ENCODE results near the gene LRRC47.

LRRC47 gene

DNA sequence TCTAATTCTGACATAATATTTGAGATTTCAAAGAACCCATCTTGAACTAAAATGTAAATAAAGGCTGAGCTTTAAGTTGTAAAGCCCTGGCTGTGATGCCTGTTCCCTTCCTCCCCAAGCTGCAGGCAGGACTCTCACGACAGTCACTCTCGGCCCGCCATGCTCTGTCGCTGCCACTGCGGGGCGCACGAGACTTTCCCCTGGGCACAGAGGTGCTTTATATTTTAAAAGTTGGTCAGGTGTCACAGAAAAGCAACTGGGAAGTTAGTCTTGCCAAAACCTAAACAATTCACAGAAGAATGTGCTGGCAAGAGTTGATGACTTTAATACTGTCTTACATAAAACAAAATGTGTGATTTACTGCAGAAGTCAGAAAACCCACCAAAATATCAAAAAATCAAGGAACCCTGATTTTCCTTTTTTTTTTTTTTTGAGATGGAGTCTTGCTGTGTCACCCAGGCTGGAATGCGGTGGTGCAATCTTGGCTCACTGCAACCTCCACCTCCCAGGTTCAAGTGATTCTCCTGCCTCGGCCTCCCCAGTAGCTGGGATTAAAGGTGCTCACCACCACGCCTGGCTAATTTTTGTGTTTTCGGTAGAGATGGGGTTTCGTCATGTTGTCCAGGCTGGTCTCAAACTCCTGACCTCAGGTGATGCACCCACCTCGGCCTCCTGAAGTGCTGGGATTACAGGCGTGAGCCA lies 10.7 kb downstream of the LRRC47 start:
- DNase-seq: peak; percentile 16

DNA sequence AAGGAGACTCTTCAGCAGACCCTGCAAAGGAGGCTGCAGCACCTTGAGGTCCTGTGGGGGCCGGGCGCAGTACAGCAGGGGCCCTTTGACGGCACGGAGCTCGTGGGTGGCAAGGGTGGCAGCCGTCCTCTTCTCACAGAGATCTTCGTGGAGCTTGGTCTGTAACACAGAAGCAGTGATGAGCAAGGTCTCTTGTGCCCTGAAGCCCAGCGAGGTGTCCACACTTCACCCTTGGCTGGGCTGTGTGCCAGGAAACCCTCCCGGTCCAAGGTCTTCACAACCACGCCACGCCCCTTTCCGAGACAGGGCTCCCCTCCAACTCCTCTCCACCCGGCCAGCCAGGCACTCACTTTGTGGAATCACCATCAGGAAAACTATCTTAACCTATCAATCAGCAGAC lies 11.3 kb downstream of the LRRC47 start:
- no peak for DNase-seq

DNA sequence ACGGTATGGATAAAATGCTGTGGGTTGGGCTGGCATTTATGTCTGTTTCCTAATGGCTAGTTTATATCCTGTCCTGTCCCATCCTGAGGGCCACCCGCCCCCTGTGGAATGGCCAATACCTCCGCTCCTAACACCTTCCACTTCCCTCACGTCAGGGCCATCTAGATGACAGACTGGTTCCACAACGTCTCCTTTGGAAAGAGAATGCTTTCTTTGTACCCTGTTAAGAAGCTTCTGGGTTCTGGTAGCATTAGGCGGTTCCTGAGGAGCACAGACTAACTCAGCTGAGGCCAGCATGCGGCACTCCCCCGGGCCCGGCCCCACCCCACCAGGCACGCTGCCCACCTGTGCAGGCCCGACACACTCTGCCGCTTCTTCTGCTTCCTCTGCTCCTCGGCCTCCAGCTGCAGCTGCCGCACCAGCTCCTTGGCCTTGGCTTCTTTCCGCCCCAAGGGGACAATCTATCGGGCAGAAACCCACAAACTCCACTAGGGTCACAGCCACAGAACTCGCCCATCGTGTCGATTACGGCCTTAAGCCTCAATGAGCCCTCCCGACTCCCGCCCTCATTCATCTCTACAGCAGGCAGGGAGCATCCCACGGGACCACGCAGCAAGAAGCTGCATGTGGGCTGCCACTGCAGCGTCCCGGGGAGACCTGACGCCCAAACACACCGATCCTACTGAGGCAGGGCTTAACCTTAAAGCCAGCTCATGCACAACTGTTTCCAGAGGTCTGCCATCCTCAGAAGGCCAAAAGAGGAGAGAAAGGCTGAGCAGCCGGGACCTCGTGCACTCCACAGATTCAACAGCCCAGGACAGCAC lies 12.4 kb downstream of the LRRC47 start:
- no peak for DNase-seq

DNA sequence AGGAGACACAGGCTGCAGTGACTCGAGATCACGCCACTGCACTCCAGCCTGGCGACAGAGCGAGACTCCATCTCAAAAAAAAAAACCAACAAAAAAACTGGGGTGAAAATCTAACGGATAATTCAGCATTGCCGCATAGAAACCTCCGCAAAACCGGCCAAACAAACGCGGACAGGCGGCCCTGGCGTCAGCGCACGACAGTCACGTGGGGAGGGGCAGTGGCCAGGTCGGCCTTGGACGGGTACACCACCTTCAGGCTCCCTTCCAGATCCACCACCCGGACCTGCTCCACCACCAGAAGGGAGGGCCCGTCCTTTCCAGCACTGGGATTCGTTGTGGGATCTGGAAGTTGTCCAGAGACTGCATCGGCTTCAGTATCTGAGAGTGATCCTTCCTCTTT lies 15.4 kb downstream of the LRRC47 start:
- DNase-seq: no peak

DNA sequence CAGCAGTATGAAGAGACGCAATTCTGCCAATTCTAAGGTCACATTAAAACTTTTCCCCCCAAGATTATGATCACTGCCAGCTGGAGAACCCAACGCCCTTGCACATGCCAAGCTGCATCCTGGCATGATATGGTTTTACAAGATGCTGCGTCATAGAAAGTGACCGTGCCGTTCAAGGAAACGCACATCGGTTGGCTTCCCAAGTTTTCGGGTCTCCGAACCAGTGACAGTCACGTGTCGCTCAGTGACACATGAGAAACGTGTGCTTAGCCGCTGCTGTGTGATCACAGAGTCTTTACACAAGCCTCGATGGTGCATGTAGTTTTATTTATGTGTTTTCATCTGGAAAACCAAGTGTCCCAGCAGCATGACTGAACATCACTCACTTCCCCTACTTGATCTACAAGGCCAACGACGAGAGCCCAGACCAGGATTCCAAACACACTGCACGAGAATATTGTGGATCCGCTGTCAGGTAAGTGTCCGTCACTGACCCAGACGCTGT lies 16.3 kb downstream of the LRRC47 start:
- no peak for DNase-seq

DNA sequence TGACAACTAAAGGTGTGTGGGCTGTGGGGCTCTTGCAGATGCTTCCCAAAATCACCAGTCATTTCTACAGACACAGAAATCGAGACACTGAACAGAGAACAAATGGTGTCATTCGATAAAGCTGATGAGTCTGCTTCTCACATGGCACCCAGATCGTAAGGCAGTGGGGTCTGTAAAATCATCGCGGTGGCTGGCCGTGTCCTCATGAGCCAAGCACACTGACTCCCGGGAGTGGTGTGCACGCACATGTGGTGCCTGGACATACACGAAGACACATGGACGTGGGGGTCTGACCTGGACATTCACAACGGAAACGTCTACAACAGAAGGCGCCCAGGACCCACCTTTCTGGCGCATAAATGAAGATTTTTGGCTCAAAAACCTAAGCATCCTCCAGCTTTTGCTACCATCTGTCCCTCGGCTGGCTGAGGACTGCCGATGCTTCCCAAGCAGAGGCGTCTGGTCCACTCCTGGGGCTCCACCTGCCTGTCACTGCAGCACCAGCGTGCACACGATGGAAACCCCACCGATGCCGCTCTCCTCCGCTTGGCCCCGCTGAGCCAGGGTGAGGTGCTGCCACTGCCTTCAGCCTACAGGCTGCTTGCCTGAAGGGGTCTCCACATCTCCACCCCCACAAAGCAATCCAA lies 16.9 kb downstream of the LRRC47 start:
- peak; percentile 17 for DNase-seq

DNA sequence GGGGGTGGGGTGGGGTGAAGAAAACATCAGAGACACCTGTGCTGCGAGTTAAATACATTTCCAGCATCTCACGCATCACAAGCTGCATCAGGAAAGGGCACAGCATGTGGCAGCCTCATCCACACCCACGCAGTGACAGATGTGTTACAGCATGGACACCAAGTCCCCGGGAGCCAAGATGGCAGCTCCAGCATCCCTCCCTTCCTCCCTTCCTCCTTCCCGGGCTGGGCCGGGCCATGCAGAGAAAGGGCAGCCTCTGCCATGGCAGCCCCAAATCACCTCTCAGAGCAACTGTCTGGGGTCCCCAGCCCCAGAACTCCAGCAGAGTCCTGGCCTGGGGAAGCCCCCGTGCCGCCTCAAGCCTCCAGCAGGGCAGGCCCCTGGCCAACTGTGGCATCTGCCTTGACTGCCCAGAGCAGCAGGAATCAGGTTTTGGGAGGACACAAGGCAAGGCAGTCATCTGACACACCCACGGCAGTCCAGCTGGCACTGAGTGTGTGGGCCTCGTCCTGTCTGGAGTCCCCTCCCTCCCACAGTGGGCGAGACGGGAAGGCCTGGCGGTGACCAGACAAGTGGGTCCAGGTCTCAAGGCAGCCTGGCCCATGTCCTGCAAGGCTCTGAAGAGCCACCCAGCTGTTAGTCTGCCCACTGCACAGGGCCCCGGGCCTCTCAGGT lies 17.6 kb downstream of the LRRC47 start:
- DNase-seq: peak; percentile 64

DNA sequence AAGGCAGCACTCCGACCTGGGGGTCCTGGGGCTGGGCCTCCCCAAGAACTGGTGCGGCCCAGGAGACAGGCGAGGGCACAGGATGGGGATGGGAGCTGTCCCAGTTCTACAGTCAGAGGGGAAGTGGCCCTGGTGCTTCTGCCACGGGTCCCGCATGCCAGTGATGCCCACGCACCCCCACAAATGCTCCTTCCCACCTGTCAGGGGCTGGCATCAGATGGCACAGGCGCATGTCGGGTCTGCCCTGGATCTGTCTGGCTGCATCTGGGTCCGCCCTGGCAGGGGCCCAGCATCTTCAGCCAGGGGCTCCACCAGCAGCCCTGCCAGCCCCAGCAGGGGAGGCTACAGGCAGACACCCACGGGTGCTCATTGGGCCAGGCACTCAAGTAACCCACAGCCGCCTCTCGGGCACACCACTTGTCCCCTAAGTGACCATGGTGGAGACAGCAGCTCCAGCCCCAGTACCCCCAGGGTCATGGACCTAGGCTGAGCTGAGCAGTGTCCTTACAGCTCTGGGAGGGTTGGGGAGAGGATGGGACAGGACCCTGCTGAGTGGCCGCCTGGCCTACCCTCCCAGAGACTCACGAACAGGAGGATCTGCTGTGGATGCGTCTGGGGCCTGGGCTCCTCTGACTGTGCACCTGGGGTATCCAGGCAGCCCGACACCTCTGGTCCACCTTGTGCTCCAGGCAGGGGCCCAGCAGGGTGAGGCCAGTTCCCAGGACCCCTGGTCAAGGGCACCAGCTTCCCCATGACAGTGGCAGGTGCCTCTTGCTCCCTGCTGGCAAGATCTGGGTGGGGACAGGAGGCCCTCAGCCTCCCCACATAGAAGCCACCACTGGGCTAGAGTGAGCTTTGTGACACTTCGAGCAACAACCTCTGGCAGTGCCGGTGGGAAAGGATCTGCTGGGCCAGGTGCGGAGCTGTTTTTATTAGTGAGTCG lies 18.4 kb downstream of the LRRC47 start:
- DNase-seq: no peak

DNA sequence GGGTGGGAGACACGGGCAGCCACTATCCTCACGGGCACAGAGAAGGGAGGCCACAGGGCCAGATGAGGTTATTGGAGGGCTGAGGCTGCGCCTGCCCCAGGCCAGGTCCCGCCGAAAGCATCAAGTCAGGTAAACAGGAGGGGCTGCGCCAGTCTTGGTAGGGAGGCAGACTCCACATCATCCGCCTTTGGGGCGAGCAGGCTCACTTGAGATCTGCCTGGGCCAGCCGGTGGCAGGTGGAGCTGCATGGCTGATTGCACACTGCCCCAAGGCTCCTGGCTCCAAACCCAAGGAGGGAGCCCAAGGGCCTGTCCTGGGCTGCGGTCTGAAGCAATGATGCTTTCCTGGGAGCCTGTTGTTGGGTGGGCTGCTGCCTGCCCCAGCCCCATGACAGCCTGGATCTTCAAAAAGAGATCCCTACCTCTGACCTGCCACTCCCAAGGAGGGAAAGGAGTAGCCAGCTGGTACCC lies 19.2 kb downstream of the LRRC47 start:
- peak; percentile 65 for DNase-seq

DNA sequence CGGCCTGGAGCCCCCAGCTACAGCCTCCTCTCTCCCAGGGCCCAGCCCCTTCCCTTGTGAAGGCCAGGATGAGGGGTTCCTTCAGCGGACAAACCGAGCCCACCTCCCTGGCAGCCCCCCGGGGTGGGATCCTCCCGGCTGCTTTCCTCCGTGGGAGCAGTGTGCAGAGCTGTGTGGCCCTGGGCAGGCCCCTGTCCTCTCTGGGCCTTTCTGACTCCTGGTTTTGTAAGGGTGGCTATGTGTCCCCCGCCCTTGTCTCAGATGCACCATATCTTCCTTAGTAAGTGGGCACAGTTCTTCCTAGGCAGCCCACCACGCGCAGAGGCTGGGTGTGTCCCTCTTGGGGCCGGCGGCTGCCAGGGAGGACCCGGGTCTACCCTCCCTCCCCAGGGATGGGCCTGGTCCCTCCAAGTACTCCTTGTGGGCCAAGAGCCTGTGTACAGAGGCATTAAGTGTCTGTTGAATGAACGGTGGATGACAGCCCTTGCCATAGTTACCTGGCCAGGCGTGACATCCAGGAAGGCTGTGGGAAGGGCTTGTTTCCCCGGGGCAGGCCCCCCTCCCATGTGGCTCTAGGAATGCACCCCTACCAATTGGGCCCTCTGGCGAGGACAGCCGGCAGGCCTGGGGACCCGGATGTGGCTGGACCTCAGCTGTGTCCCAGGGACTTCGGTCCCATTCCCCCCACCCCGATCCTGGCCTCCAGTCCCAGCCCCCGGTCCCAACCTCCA lies 19.9 kb downstream of the LRRC47 start:
- no peak for DNase-seq

DNA sequence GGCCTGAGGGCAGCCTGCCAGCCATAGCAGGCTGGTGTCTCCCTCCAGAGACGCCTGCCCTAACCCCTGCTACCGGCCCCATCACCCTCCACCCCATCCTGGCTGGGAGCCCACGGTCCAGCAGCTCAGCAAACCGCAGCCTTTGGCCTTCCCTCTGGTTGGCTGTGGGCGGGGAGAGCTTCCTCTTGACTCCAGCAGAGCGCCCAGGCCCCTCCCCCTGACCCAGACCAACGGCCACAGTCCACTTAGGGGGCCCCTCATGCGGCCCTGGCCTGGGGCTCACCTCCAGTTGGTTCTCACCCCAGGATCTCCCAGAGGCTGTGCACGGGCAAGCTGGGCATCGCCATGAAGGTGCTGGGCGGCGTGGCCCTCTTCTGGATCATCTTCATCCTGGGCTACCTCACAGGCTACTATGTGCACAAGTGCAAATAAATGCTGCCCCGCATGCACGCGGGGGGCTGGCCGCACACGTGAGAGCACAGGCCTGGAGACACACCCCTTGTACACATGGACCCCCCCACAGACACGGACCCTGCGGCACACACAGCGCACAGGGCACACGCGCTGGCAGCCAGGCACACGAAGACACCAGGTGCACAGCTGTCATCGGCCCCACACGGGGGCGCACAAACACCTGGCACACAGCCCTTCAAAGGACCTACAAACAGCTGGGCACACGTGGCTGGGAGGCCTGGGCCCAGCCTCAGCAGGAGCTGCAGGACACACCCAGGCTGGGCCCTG lies 20.6 kb downstream of the LRRC47 start:
- peak; percentile 65 for DNase-seq

DNA sequence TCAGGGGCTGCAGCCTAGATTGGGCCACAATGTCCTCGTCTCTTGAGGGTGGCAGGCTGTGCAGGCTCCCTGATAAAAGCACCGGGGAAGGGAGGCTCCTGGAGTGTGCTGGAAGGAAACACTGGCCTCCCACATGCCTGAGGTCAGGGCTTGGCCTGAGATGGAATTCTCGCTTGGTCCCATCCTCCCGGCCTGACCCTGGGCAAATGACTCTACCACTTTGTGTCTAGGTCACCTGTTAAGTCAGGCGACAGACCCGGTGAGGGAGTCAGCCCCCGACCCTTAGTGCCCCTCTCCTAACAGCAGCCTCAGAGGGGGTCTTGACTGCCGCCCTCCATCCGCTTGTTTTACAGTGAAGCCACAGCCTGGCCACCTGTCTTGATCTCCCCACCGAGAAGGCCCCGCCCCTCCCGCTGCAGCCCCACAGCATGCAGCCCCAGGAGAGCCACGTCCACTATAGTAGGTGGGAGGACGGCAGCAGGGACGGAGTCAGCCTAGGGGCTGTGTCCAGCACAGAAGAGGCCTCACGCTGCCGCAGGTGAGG lies 21.3 kb downstream of the LRRC47 start:
- DNase-seq: no peak

DNA sequence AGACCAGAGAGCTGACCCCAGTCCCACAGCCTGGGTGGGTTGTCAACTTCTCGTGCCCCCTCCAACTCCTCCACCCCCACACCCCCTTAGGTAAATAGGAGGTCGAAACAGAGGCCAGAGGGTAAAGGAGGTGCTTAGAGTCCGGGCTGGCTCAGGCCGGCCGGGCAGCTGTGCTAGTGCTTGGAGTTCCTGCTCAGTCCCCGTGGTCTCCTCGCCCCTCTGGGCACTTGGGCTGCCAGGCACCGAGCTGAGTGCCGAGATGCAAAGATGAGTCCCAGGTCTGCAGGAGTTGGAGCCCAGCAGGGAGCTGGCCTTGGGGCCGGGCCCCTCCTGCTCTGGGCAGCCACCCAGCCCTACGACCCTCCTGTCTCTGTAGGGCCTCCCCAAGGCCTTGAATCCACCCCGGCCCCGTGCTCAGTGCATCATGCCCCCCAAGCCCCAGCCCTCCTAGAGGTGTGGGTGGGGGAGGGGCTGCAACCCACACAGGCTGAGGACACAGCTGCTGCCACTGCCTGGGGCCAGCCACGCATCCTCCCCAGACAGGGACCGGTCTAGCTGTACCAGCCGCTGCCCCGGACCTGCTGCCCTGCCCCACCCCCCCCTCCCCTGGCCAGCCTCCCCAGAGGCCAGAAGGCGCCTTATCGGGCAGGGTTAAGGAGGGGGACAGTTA lies 21.9 kb downstream of the LRRC47 start:
- DNase-seq: no peak

DNA sequence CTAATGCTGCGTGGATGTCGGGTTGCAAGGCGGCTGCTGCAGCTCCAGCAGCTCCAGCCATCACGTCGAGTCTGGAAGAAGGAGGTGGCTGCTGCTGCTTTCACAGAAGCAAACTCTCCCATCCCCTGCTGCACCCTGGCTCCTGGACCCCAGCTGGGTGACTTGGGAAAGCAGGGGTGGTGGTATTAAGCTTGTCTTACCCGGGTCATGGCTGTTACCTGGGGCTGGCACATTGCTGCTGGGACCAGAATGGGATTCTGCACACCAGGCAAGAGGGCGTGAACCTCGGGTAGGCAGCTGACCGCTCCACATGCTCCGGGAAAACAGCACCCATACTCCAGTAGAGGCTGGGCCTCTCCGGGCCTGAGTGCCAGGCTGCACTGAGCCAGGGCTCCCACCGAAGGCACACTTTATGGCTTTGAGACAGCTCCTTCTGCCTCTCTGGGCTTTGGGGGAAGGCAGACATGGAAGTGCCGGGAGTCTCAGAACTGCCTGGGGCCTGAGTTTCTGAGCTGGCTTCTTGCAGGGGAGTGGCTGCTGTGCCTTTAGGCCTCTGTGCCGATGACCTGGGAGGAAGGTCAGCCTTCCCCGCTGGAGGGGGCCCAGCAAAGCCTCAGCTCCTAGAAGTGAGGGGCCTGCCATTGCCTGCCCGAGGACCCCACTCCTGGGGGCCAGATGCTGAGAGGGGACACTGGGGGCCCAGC lies 22.6 kb downstream of the LRRC47 start:
- no peak for DNase-seq

DNA sequence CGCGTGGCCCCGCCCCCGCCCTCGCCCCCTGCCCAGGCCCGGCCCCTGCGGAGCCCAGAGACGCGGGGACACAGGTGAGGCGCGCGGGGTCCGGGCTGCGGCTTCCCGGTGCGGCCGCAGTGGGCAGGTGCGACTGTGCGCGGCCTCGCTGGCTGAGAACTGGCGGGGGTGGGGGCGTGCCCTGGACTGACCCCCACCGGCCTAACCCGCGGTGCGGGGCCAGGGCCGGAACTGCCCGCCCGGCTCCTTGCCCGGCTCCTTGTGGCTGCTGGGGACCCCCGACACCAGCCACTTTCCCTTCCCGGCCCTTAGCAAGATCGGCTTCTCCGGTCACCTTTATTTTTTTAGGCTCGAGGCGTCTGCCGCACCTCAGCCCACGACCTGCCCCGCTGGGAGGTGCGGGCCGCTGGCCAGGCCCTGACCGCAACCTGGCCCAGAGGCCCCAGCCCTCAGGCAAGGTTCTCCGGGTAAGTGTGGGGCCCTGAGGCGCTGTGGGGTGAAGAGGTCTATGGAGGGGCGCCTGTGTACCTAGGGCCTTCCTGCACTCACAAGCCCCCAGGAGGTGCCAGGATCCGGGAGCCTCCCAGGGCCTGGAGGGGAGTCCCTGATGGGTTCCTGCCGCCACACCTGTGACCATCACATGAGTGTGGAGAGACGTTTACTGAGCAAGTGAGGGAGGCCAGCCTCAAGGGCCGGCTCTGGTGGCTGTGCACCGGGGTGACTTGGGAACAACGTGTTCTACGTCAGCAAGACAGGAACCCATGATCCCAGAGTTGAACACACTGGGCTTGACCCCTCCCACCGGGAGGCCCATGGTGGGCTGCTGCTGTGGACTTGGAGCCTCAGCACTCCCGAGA lies 23.4 kb downstream of the LRRC47 start, which contains the start of gene SMIM1:
Gene SMIM1 (plus strand): TSS at position 35 of the 857 bp plus-strand sequence. CDS start 2,625 bp downstream, outside the sequence.
- DNase-seq: no peak

DNA sequence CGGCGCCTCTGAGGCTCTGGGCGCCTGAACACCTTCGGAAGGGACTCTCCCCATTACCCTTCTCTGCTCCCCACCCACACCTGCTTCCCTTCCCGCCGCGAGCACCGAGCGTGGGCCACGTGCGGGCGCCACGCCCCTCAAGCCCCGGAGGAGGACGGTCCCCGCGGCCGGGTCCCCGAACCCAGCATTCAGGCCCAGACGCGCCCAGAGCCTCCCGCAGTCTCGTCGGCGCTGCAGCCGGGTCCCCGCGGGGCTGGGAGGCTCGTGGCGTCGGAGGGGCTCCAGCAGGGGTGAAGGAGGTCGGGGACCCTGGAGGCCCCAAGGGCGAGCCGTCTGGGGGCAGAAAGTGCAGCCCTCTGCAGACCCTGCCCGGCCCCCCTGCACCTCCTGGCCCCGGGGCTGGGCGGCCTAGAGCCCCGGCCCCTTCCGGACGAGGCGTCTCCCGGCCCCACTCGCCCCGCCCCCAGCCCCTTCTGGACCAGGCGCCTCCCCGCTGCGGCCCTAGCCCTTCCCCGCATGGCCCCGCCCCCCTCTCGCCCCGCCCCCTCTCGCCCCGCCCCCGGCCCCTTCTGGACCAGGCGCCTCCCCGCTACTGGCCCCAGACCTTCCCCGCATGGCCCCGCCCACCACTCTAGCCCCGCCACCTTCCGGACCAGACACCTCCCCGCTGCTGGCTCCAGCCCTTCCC lies 24.1 kb downstream of the LRRC47 start:
- peak; percentile 41 for DNase-seq
